WTC11 (cell line): ENCODE measurements around the gene DHRS2. TPM values are rescaled to one million over a fixed set of nuclear protein-coding genes. Genes with fewer than 3 reads are reported as not detected.

Source experiments
- ATAC-seq: fragments of 200-7000 bp; cut with Tn5 transposase; 2 replicates; pipeline ENCODE4 v1.10.0; 2021; ENCODE audit warnings: mild to moderate bottlenecking, moderate library complexity
- CTCF ChIA-PET: fragments of 300-600 bp; sonication (Branson Sonifier 250); formaldehyde crosslinking; loops from one replicate; lab custom pipeline; 2021; ENCODE audit warnings: antibody characterized with exemption; lab: Charles Lee
- POLR2A ChIA-PET: fragments of 350-600 bp; sonication (Branson Sonifier 250); formaldehyde crosslinking; loops from one replicate; lab custom pipeline; 2021; ENCODE audit warnings: antibody characterized with exemption; lab: Charles Lee
- DNase-seq: peaks from one replicate; pipeline ENCODE4 v3.0.0; 2021; ENCODE audit warnings: low spot score
- H3K27ac Mint-ChIP-seq: 2 replicates; pipeline ENCODE4 v1.8.0; 2021; ENCODE audit warnings: mixed read lengths
- H3K27me3 Mint-ChIP-seq: 2 replicates; pipeline ENCODE4 v1.8.0; 2021; ENCODE audit warnings: low read depth, mild to moderate bottlenecking, moderate library complexity, mixed read lengths
- H3K36me3 Mint-ChIP-seq: 2 replicates; pipeline ENCODE4 v1.8.0; 2021; ENCODE audit warnings: mixed read lengths
- H3K4me1 Mint-ChIP-seq: 2 replicates; pipeline ENCODE4 v1.8.0; 2022; ENCODE audit warnings: mixed read lengths
- H3K4me3 Mint-ChIP-seq: 2 replicates; pipeline ENCODE4 v1.8.0; 2021; ENCODE audit warnings: mild to moderate bottlenecking, moderate library complexity, mixed read lengths
- H3K9me3 Mint-ChIP-seq: 2 replicates; pipeline ENCODE4 v1.8.0; 2021; ENCODE audit warnings: mixed read lengths
- ATF1 ChIP-seq: sonication (generic); formaldehyde crosslinking; IDR thresholded peaks from 2 replicates; pipeline ENCODE4 v1.8.1; 2023; ENCODE audit warnings: mild to moderate bottlenecking, moderate library complexity, missing genetic modification reagents
- CREB1 ChIP-seq: sonication (generic); formaldehyde crosslinking; IDR thresholded peaks from 2 replicates; pipeline ENCODE4 v1.8.0; 2023; ENCODE audit warnings: mild to moderate bottlenecking, missing genetic modification reagents
- FOXP1 ChIP-seq: sonication (generic); formaldehyde crosslinking; IDR thresholded peaks from 2 replicates; pipeline ENCODE4 v1.8.0; 2022; ENCODE audit warnings: missing genetic modification reagents, mild to moderate bottlenecking, moderate library complexity, borderline replicate concordance
- IRF2 ChIP-seq: sonication (generic); formaldehyde crosslinking; IDR thresholded peaks from 2 replicates; pipeline ENCODE4 v1.8.0; 2022; ENCODE audit warnings: low read depth, missing genetic modification reagents, borderline replicate concordance
- JUN ChIP-seq: sonication (generic); formaldehyde crosslinking; IDR thresholded peaks from 2 replicates; pipeline ENCODE4 v1.8.0; 2023; ENCODE audit warnings: mild to moderate bottlenecking, missing genetic modification reagents
- NFE2L1 ChIP-seq: sonication (generic); formaldehyde crosslinking; IDR thresholded peaks from 2 replicates; pipeline ENCODE4 v1.8.1; 2023; ENCODE audit warnings: missing genetic modification reagents
- TCF7 ChIP-seq: sonication (generic); formaldehyde crosslinking; IDR thresholded peaks from 2 replicates; pipeline ENCODE4 v1.8.0; 2022; ENCODE audit warnings: mild to moderate bottlenecking, low read depth, missing genetic modification reagents, moderate library complexity
- ZNF219 ChIP-seq: sonication (generic); formaldehyde crosslinking; IDR thresholded peaks from 2 replicates; pipeline ENCODE4 v1.8.0; 2023; ENCODE audit warnings: missing genetic modification reagents, mild to moderate bottlenecking, borderline replicate concordance
- ZNF232 ChIP-seq: sonication (generic); formaldehyde crosslinking; IDR thresholded peaks from 2 replicates; pipeline ENCODE4 v1.8.0; 2022; ENCODE audit warnings: mild to moderate bottlenecking, missing genetic modification reagents
- ZNF317 ChIP-seq: sonication (generic); formaldehyde crosslinking; IDR thresholded peaks from 2 replicates; pipeline ENCODE4 v1.8.1; 2023; ENCODE audit warnings: low read depth, mild to moderate bottlenecking, moderate library complexity, missing genetic modification reagents, borderline replicate concordance
- total RNA-seq: library from RNA; stranded (reverse); gene quantifications from 3 replicates; pipeline ENCODE4 v1.2.3, GENCODE V29; 2021
- TF ChIP-seq, protein P1 (sequence below): sonication (generic); formaldehyde crosslinking; IDR thresholded peaks from 2 replicates; pipeline ENCODE4 v1.8.0; 2023; ENCODE audit warnings: missing genetic modification reagents, mild to moderate bottlenecking, borderline replicate concordance
- TF ChIP-seq, protein P2 (sequence below): sonication (generic); formaldehyde crosslinking; IDR thresholded peaks from 2 replicates; pipeline ENCODE4 v1.8.0; 2023; ENCODE audit warnings: missing genetic modification reagents
- TF ChIP-seq, protein P3 (sequence below): fragments of 250-450 bp; sonication (Bioruptor Pico); IDR thresholded peaks from 2 replicates; pipeline ENCODE4 v2.1.2; 2022; ENCODE audit warnings: mild to moderate bottlenecking, moderate library complexity
- TF ChIP-seq, protein P4 (sequence below): fragments of 250-450 bp; sonication (Bioruptor Pico); IDR thresholded peaks from 2 replicates; pipeline ENCODE4 v1.9.0; 2021; ENCODE audit warnings: mild to moderate bottlenecking
- TF ChIP-seq, protein P5 (sequence below): sonication (generic); formaldehyde crosslinking; IDR thresholded peaks from 2 replicates; pipeline ENCODE4 v1.8.0; 2022; ENCODE audit warnings: mild to moderate bottlenecking, missing genetic modification reagents
- TF ChIP-seq, protein P6 (sequence below): sonication (generic); formaldehyde crosslinking; conservative IDR thresholded peaks from 2 replicates; pipeline ENCODE4 v1.8.1; 2023; ENCODE audit warnings: mild to moderate bottlenecking, low read depth, missing genetic modification reagents, moderate library complexity
- TF ChIP-seq, protein P7 (sequence below): sonication (generic); formaldehyde crosslinking; IDR thresholded peaks from 2 replicates; pipeline ENCODE4 v1.8.1; 2023; ENCODE audit warnings: mild to moderate bottlenecking, missing genetic modification reagents, borderline replicate concordance
- TF ChIP-seq, protein P8 (sequence below): sonication (generic); formaldehyde crosslinking; IDR thresholded peaks from 2 replicates; pipeline ENCODE4 v1.8.0; 2022; ENCODE audit warnings: mild to moderate bottlenecking, missing genetic modification reagents

Gene DHRS2
- total RNA-seq, 1 experiment from 2014 or later, result 4.5 TPM

DNA sequence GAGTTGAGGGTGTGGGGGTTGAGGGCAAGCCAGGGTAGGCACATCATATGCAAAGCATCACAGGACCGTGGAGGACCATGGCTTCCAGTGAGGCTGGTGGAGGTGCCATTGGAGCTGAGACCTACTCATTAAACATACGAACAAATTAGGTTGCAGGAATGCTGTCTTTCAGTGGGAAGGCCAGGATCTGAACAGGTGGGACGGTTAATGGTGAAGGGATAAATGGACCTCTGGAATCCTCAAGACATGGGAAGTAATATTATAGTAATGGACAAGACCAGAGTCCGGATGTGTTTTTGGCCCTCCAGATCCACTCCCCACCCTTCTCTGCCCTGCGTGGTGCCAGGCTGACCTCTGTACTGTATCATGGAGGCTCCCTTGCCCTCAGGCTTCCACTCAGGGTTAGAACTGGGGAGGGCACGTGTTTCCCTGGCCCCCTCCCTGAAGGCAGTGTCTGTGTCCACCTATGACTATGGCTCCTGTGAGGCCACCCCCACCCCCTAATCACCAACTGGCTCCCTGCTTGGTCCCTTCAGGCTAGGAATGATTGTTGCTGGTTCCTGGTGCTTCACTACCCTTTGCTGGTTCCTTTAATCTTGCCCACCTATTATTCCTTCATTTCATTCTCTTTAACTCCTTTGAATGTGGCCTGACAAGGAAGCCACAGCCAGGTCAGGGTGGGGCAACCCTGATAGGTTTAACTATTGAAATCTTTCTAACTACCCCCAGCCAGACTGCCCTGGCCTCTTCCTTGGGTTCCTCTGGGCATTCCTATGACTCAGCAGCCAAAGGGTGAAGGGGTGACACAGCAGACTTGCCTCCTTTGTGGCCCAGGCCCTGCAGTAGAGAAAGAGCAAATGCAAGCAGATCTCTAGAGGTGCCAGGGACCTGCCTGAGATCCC lies 10.7 kb downstream of the DHRS2 start:
- ChIA-PET POLR2A (no interaction called here), CTCF (interaction anchor here (1.0 to 4.9 kb wide), 2 partner anchors 15 to 58 kb away, joined by 5 to 31 read pairs; no protein-coding TSS in a partner anchor)
- Mint-ChIP-seq H3K4me1 (no peaks in the 10 kb centered on the region), H3K4me3 (no peak overlapping the region), H3K36me3 (no peaks in the 10 kb centered on the region), H3K27me3 (peaks cover 7% of the 10 kb centered on the region), H3K9me3 (peaks cover 8% of the 10 kb centered on the region; the same call in 1 of the 2 replicates), H3K27ac (no peak overlapping the region)
- no peak for DNase-seq
- TF ChIP-seq FOXP1 (CRISPR knock-in tag) (no peak), ZNF232 (CRISPR knock-in tag) (no peak), JUN (no peak), TCF7 (CRISPR knock-in tag) (no peak), ZNF317 (CRISPR knock-in tag) (no peak), ATF1 (CRISPR knock-in tag) (no peak), ZNF219 (CRISPR knock-in tag) (no peak), CREB1 (CRISPR knock-in tag) (no peak), NFE2L1 (CRISPR knock-in tag) (no peak), IRF2 (CRISPR knock-in tag) (no peak)
- TF ChIP-seq, protein P1, sequence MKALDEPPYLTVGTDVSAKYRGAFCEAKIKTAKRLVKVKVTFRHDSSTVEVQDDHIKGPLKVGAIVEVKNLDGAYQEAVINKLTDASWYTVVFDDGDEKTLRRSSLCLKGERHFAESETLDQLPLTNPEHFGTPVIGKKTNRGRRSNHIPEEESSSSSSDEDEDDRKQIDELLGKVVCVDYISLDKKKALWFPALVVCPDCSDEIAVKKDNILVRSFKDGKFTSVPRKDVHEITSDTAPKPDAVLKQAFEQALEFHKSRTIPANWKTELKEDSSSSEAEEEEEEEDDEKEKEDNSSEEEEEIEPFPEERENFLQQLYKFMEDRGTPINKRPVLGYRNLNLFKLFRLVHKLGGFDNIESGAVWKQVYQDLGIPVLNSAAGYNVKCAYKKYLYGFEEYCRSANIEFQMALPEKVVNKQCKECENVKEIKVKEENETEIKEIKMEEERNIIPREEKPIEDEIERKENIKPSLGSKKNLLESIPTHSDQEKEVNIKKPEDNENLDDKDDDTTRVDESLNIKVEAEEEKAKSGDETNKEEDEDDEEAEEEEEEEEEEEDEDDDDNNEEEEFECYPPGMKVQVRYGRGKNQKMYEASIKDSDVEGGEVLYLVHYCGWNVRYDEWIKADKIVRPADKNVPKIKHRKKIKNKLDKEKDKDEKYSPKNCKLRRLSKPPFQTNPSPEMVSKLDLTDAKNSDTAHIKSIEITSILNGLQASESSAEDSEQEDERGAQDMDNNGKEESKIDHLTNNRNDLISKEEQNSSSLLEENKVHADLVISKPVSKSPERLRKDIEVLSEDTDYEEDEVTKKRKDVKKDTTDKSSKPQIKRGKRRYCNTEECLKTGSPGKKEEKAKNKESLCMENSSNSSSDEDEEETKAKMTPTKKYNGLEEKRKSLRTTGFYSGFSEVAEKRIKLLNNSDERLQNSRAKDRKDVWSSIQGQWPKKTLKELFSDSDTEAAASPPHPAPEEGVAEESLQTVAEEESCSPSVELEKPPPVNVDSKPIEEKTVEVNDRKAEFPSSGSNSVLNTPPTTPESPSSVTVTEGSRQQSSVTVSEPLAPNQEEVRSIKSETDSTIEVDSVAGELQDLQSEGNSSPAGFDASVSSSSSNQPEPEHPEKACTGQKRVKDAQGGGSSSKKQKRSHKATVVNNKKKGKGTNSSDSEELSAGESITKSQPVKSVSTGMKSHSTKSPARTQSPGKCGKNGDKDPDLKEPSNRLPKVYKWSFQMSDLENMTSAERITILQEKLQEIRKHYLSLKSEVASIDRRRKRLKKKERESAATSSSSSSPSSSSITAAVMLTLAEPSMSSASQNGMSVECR (CRISPR knock-in tag), result no peak
- TF ChIP-seq, protein P2, sequence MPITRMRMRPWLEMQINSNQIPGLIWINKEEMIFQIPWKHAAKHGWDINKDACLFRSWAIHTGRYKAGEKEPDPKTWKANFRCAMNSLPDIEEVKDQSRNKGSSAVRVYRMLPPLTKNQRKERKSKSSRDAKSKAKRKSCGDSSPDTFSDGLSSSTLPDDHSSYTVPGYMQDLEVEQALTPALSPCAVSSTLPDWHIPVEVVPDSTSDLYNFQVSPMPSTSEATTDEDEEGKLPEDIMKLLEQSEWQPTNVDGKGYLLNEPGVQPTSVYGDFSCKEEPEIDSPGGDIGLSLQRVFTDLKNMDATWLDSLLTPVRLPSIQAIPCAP (CRISPR knock-in tag), result no peak
- TF ChIP-seq, protein P3, sequence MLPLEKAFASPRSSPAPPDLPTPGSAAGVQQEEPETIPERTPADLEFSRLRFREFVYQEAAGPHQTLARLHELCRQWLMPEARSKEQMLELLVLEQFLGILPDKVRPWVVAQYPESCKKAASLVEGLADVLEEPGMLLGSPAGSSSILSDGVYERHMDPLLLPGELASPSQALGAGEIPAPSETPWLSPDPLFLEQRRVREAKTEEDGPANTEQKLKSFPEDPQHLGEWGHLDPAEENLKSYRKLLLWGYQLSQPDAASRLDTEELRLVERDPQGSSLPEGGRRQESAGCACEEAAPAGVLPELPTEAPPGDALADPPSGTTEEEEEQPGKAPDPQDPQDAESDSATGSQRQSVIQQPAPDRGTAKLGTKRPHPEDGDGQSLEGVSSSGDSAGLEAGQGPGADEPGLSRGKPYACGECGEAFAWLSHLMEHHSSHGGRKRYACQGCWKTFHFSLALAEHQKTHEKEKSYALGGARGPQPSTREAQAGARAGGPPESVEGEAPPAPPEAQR, result no peak
- TF ChIP-seq, protein P4, sequence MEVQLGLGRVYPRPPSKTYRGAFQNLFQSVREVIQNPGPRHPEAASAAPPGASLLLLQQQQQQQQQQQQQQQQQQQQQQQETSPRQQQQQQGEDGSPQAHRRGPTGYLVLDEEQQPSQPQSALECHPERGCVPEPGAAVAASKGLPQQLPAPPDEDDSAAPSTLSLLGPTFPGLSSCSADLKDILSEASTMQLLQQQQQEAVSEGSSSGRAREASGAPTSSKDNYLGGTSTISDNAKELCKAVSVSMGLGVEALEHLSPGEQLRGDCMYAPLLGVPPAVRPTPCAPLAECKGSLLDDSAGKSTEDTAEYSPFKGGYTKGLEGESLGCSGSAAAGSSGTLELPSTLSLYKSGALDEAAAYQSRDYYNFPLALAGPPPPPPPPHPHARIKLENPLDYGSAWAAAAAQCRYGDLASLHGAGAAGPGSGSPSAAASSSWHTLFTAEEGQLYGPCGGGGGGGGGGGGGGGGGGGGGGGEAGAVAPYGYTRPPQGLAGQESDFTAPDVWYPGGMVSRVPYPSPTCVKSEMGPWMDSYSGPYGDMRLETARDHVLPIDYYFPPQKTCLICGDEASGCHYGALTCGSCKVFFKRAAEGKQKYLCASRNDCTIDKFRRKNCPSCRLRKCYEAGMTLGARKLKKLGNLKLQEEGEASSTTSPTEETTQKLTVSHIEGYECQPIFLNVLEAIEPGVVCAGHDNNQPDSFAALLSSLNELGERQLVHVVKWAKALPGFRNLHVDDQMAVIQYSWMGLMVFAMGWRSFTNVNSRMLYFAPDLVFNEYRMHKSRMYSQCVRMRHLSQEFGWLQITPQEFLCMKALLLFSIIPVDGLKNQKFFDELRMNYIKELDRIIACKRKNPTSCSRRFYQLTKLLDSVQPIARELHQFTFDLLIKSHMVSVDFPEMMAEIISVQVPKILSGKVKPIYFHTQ, result no peak
- TF ChIP-seq, protein P5, sequence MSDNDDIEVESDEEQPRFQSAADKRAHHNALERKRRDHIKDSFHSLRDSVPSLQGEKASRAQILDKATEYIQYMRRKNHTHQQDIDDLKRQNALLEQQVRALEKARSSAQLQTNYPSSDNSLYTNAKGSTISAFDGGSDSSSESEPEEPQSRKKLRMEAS, result no peak
- TF ChIP-seq, protein P6, sequence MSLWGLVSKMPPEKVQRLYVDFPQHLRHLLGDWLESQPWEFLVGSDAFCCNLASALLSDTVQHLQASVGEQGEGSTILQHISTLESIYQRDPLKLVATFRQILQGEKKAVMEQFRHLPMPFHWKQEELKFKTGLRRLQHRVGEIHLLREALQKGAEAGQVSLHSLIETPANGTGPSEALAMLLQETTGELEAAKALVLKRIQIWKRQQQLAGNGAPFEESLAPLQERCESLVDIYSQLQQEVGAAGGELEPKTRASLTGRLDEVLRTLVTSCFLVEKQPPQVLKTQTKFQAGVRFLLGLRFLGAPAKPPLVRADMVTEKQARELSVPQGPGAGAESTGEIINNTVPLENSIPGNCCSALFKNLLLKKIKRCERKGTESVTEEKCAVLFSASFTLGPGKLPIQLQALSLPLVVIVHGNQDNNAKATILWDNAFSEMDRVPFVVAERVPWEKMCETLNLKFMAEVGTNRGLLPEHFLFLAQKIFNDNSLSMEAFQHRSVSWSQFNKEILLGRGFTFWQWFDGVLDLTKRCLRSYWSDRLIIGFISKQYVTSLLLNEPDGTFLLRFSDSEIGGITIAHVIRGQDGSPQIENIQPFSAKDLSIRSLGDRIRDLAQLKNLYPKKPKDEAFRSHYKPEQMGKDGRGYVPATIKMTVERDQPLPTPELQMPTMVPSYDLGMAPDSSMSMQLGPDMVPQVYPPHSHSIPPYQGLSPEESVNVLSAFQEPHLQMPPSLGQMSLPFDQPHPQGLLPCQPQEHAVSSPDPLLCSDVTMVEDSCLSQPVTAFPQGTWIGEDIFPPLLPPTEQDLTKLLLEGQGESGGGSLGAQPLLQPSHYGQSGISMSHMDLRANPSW (CRISPR knock-in tag), result no peak
- TF ChIP-seq, protein P7, sequence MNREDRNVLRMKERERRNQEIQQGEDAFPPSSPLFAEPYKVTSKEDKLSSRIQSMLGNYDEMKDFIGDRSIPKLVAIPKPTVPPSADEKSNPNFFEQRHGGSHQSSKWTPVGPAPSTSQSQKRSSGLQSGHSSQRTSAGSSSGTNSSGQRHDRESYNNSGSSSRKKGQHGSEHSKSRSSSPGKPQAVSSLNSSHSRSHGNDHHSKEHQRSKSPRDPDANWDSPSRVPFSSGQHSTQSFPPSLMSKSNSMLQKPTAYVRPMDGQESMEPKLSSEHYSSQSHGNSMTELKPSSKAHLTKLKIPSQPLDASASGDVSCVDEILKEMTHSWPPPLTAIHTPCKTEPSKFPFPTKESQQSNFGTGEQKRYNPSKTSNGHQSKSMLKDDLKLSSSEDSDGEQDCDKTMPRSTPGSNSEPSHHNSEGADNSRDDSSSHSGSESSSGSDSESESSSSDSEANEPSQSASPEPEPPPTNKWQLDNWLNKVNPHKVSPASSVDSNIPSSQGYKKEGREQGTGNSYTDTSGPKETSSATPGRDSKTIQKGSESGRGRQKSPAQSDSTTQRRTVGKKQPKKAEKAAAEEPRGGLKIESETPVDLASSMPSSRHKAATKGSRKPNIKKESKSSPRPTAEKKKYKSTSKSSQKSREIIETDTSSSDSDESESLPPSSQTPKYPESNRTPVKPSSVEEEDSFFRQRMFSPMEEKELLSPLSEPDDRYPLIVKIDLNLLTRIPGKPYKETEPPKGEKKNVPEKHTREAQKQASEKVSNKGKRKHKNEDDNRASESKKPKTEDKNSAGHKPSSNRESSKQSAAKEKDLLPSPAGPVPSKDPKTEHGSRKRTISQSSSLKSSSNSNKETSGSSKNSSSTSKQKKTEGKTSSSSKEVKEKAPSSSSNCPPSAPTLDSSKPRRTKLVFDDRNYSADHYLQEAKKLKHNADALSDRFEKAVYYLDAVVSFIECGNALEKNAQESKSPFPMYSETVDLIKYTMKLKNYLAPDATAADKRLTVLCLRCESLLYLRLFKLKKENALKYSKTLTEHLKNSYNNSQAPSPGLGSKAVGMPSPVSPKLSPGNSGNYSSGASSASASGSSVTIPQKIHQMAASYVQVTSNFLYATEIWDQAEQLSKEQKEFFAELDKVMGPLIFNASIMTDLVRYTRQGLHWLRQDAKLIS (CRISPR knock-in tag), result no peak
- TF ChIP-seq, protein P8, sequence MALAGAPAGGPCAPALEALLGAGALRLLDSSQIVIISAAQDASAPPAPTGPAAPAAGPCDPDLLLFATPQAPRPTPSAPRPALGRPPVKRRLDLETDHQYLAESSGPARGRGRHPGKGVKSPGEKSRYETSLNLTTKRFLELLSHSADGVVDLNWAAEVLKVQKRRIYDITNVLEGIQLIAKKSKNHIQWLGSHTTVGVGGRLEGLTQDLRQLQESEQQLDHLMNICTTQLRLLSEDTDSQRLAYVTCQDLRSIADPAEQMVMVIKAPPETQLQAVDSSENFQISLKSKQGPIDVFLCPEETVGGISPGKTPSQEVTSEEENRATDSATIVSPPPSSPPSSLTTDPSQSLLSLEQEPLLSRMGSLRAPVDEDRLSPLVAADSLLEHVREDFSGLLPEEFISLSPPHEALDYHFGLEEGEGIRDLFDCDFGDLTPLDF (CRISPR knock-in tag), result no peak
- ATAC-seq, result no peak
